ENCODE measurements around the gene PDGFC. TPM values are rescaled to one million over a fixed set of nuclear protein-coding genes. Genes with fewer than 3 reads are reported as not detected.

PDGFC gene
- total and polyA plus RNA-seq, 2 of the 13 experiments (the other 11 are each of a cell fraction or from before 2014, with no cell fraction given), result 4.6 to 9.1 TPM

DNA sequence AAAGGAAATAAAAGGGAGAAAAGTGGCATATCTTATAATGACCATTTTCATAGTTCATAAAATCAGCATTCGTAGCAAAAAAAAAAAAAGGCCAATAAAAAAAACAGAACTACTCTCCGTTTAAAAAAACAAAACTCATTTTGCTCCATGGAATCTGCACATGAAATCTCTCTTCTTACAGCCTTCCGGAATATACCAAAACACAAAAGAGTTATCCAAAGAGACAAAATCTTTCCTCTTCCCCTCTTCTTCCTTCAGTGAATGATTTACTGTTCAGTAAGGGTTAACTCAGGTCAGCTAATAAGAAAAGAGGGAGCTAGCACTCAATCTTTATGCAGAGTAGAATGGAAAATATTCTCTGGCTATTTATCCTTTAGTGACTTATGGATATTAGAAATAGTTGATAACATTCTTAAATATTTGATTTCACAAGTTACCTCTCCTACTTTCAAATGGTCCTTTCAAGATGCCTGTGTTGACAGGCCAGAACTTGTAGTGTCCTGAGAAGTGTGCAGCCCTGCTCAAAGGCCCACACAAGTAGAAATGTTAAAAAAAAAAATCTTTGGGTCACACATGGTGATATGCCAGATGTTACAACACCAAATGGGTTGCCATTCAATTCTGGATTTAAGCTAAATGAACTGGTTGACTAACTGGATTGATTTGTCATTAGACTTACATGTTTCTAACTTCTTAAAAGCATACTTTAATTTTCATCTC is 42.1 kb downstream of the PDGFC start:
- no peaks in the 10 kb centered on the region for H4K20me1 ChIP-seq (ENCODE audit: insufficient read depth, low read length)
- DNase-seq (ENCODE audit: low spot score) (no peak), FAIRE-seq (no peak), ATAC-seq (no peak)
- H2AFZ ChIP-seq (ENCODE audit: low read length), result no peak overlapping the region
- in situ Hi-C loops (cut with HindIII; ENCODE audit: extremely low pct_ligation_motif_present, low pct_unique_long_range_greater_than_20kb) (no loop called here), intact Hi-C loops (cut with micrococcal nuclease; ENCODE audit: unreplicated experiment) (no loop called here)
- POLR2A ChIA-PET, result interaction anchor here (0.9 kb wide), 1 partner anchor 12 kb away, joined by 4 read pairs; no protein-coding TSS in a partner anchor
- no peak overlapping the region for H3K9ac ChIP-seq (ENCODE audit: insufficient read depth, low read depth, low read length)
- CTCF ChIA-PET (ENCODE audit: low intra/inter-chr PET ratio, low total read pairs), result no interaction called here
- no peaks in the 10 kb centered on the region for H3K36me3 ChIP-seq (replicated peaks in 1 of 2; ENCODE audit: control insufficient read depth in 1 of 2, insufficient read depth in 2 of 2, low read length in 2 of 2)
- H3K79me2 ChIP-seq (ENCODE audit: insufficient read depth, low read length), result peaks cover 3% of the 10 kb centered on the region
- 96% methylated on average over 3 of the region's 3 CpGs for WGBS (ENCODE audit: low lambda C conversion rate)
- peaks cover 14% of the 10 kb centered on the region for H3K4me1 ChIP-seq (ENCODE audit: insufficient read depth, low read length)
- TF ChIP-seq SAFB2 (CRISPR knock-in tag; IDR thresholded peaks at IDR 0.05; ENCODE audit: borderline replicate concordance, low read depth) (no peak), KLF12 (CRISPR knock-in tag; IDR thresholded peaks at IDR 0.05; ENCODE audit: borderline replicate concordance) (no peak), ZNF775 (CRISPR knock-in tag; IDR thresholded peaks at IDR 0.05; ENCODE audit: borderline replicate concordance) (no peak), BRF2 (CRISPR knock-in tag; IDR thresholded peaks at IDR 0.05) (no peak), PHB2 (IDR thresholded peaks at IDR 0.05; ENCODE audit: partially characterized antibody) (no peak)
- H3K9me3 ChIP-seq (ENCODE audit: low read length), result no peaks in the 10 kb centered on the region
- no peak overlapping the region for H3K4me3 ChIP-seq (replicated peaks in 1 of 3; ENCODE audit: insufficient read depth in 1 of 3, low read depth in 2 of 3, low read length in 3 of 3)
- no TSS peak for BruUV-seq (replicated peaks)
- H3K27me3 ChIP-seq (ENCODE audit: control insufficient read depth in 1 of 2, insufficient read depth in 2 of 2, low read length in 2 of 2), result no peaks in the 10 kb centered on the region
- H3K4me2 ChIP-seq (ENCODE audit: low read depth, low read length), result no peak overlapping the region
- H3K27ac ChIP-seq (ENCODE audit: extremely low read length, insufficient read depth, low read length), result no peak overlapping the region

GRCh38 chr4:156924774-156925315 is 46.8 kb downstream of the PDGFC start:
- in situ Hi-C loops (cut with HindIII; ENCODE audit: extremely low pct_ligation_motif_present, low pct_unique_long_range_greater_than_20kb) (no loop called here), intact Hi-C loops (cut with micrococcal nuclease; ENCODE audit: unreplicated experiment) (no loop called here)
- Histone ChIP-seq H3K4me2 (ENCODE audit: low read depth, low read length) (no peak overlapping the region), H3K79me2 (ENCODE audit: insufficient read depth, low read length) (peaks cover 3% of the 10 kb centered on the region), H3K9ac (ENCODE audit: insufficient read depth, low read depth, low read length) (no peak overlapping the region), H4K20me1 (ENCODE audit: insufficient read depth, low read length) (no peaks in the 10 kb centered on the region), H2AFZ (ENCODE audit: low read length) (no peak overlapping the region), H3K27me3 (ENCODE audit: control insufficient read depth in 1 of 2, insufficient read depth in 2 of 2, low read length in 2 of 2) (no peaks in the 10 kb centered on the region), H3K4me1 (ENCODE audit: insufficient read depth, low read length) (no peaks in the 10 kb centered on the region), H3K9me3 (ENCODE audit: low read length) (no peaks in the 10 kb centered on the region), H3K4me3 (replicated peaks in 1 of 3; ENCODE audit: insufficient read depth in 1 of 3, low read depth in 2 of 3, low read length in 3 of 3) (no peak overlapping the region), H3K36me3 (replicated peaks in 1 of 2; ENCODE audit: control insufficient read depth in 1 of 2, insufficient read depth in 2 of 2, low read length in 2 of 2) (no peaks in the 10 kb centered on the region), H3K27ac (ENCODE audit: extremely low read length, insufficient read depth, low read length) (no peak overlapping the region)
- no peak for ATAC-seq
- BruUV-seq (replicated peaks), result no TSS peak
- ChIA-PET CTCF (ENCODE audit: low intra/inter-chr PET ratio, low total read pairs) (no interaction called here), POLR2A (no interaction called here)
- FAIRE-seq, result no peak
- no peak for DNase-seq (ENCODE audit: low spot score)
- no peak for TF ChIP-seq CCAR2 (optimal IDR thresholded peaks at IDR 0.05; ENCODE audit: low read depth, low read length)
- no peak for TF ChIP-seq FOSL1 (CRISPR knock-in tag; IDR thresholded peaks at IDR 0.05; ENCODE audit: borderline replicate concordance)
- no peak for TF ChIP-seq BRCA1 (CRISPR knock-in tag; IDR thresholded peaks at IDR 0.05)
- TF ChIP-seq NFKBIZ (CRISPR knock-in tag; IDR thresholded peaks at IDR 0.05), result no peak
- TF ChIP-seq ZNF672 (CRISPR knock-in tag; IDR thresholded peaks at IDR 0.05), result no peak
- no peak for TF ChIP-seq ZNF224 (CRISPR knock-in tag; IDR thresholded peaks at IDR 0.05)
- no peak for TF ChIP-seq HOXA5 (CRISPR knock-in tag; IDR thresholded peaks at IDR 0.05)
- no peak for TF ChIP-seq REXO4 (CRISPR knock-in tag; IDR thresholded peaks at IDR 0.05; ENCODE audit: borderline replicate concordance)
- no peak for TF ChIP-seq CREM (IDR thresholded peaks at IDR 0.05)
- TF ChIP-seq CREM (CRISPR knock-in tag; IDR thresholded peaks at IDR 0.05), result no peak
- TF ChIP-seq, protein P1, sequence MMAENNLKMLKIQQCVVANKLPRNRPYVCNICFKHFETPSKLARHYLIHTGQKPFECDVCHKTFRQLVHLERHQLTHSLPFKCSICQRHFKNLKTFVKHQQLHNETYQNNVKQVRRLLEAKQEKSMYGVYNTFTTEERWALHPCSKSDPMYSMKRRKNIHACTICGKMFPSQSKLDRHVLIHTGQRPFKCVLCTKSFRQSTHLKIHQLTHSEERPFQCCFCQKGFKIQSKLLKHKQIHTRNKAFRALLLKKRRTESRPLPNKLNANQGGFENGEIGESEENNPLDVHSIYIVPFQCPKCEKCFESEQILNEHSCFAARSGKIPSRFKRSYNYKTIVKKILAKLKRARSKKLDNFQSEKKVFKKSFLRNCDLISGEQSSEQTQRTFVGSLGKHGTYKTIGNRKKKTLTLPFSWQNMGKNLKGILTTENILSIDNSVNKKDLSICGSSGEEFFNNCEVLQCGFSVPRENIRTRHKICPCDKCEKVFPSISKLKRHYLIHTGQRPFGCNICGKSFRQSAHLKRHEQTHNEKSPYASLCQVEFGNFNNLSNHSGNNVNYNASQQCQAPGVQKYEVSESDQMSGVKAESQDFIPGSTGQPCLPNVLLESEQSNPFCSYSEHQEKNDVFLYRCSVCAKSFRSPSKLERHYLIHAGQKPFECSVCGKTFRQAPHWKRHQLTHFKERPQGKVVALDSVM (CRISPR knock-in tag; IDR thresholded peaks at IDR 0.05), result no peak
- TF ChIP-seq ZNF530 (CRISPR knock-in tag; IDR thresholded peaks at IDR 0.05; ENCODE audit: low read depth), result no peak

All from HepG2 (cell line).